Neural cell (in vitro differentiated cells): ENCODE measurements around the gene EGLN1. TPM values are rescaled to one million over a fixed set of nuclear protein-coding genes. Genes with fewer than 3 reads are reported as not detected.
A peak's percentile ranks its signal among the peaks of the same experiment; 100 is the strongest.

Experiments
- H2AFZ ChIP-seq: fragments of 200-600, 300-800 bp; sonication (generic), shearing (Covaris generic); 2 replicates; pipeline ENCODE4 v1.6.0; 2014; ENCODE audit warnings: low read depth, mild to moderate bottlenecking, antibody characterized with exemption, low read length, moderate library complexity
- H3F3A ChIP-seq: fragments of 200-600 bp; shearing (Covaris generic); 2 replicates; pipeline ENCODE4 v1.6.1; 2016; ENCODE audit warnings: mild to moderate bottlenecking, moderate library complexity, mixed read lengths, antibody characterized with exemption, low read length; ENCODE audit not compliant: insufficient read depth, poor library complexity, severe bottlenecking
- H3K27ac ChIP-seq: fragments of 200-600, 300-800 bp; sonication (generic), shearing (Covaris generic); 2 replicates; pipeline ENCODE4 v1.5.1; 2014; ENCODE audit warnings: mild to moderate bottlenecking, low read length, moderate library complexity
- H3K27me3 ChIP-seq: fragments of 300-800, 200-600 bp; sonication (generic), shearing (Covaris generic); 2 replicates; pipeline ENCODE4 v1.6.0; 2014; ENCODE audit warnings: mild to moderate bottlenecking, low read depth, low read length, moderate library complexity; ENCODE audit not compliant: insufficient read depth
- H3K36me3 ChIP-seq: fragments of 300-800, 200-600 bp; sonication (generic), shearing (Covaris generic); 2 replicates; pipeline ENCODE4 v1.5.1; 2014; ENCODE audit warnings: mild to moderate bottlenecking, antibody characterized with exemption, low read length, moderate library complexity; ENCODE audit not compliant: insufficient read depth
- H3K4me2 ChIP-seq: fragments of 300-800, 200-600 bp; sonication (generic), shearing (Covaris generic); 2 replicates; pipeline ENCODE4 v1.6.0; 2014; ENCODE audit warnings: mild to moderate bottlenecking, low read length
- H3K4me3 ChIP-seq: fragments of 300-800, 200-600 bp; sonication (generic), shearing (Covaris generic); 2 replicates; pipeline ENCODE4 v1.5.1; 2014; ENCODE audit warnings: mild to moderate bottlenecking, low read length, moderate library complexity
- H3K79me2 ChIP-seq: fragments of 200-600 bp; shearing (Covaris generic); replicated peaks from 2 replicates; pipeline ENCODE4 v1.6.0; 2014; ENCODE audit warnings: mild to moderate bottlenecking, low read length, moderate library complexity; ENCODE audit not compliant: insufficient read depth
- H3K9ac ChIP-seq: fragments of 300-800, 200-600 bp; sonication (generic), shearing (Covaris generic); 2 replicates; pipeline ENCODE4 v1.6.1; 2016; ENCODE audit warnings: mild to moderate bottlenecking, low read length, mixed read lengths
- H3K9me2 ChIP-seq: fragments of 200-600 bp; shearing (Covaris generic); 2 replicates; pipeline ENCODE4 v1.6.1; 2016; ENCODE audit warnings: mild to moderate bottlenecking, low read length, mixed read lengths; ENCODE audit not compliant: insufficient read depth
- H3K9me3 ChIP-seq: fragments of 200-600, 300-800 bp; sonication (generic), shearing (Covaris generic); 2 replicates; pipeline ENCODE4 v1.6.1; 2016; ENCODE audit warnings: mild to moderate bottlenecking, mixed run types, low read length, moderate library complexity, mixed read lengths
- H4K20me1 ChIP-seq: fragments of 200-600 bp; shearing (Covaris generic); 2 replicates; pipeline ENCODE4 v1.6.1; 2016; ENCODE audit warnings: mild to moderate bottlenecking, mixed run types; ENCODE audit not compliant: insufficient read depth
- CTCF ChIP-seq: fragments of 450-650 bp; IDR thresholded peaks from 2 replicates; pipeline ENCODE4 v1.5.1; 2014; ENCODE audit warnings: antibody characterized with exemption, mild to moderate bottlenecking, moderate library complexity; ENCODE audit not compliant: poor library complexity, severe bottlenecking
- EP300 ChIP-seq: fragments of 450-650 bp; conservative IDR thresholded peaks from 2 replicates; pipeline ENCODE4 v1.6.1; 2014; ENCODE audit warnings: antibody characterized with exemption, mild to moderate bottlenecking, moderate library complexity; ENCODE audit not compliant: poor library complexity, severe bottlenecking
- EZH2 ChIP-seq: fragments of 200-600, 300-800 bp; shearing (Covaris generic), sonication (generic); IDR thresholded peaks from 2 replicates; pipeline ENCODE4 v1.6.1; 2014; ENCODE audit warnings: antibody characterized with exemption, low read length, borderline replicate concordance, mild to moderate bottlenecking; ENCODE audit not compliant: insufficient read depth, poor library complexity, severe bottlenecking
- MXI1 ChIP-seq: fragments of 450-650 bp; conservative IDR thresholded peaks from 2 replicates; pipeline ENCODE4 v1.6.1; 2014; ENCODE audit warnings: antibody characterized with exemption, mild to moderate bottlenecking; ENCODE audit not compliant: poor library complexity, severe bottlenecking
- POLR2AphosphoS5 ChIP-seq: IDR thresholded peaks from 2 replicates; pipeline ENCODE4 v1.6.1; 2012
- RAD21 ChIP-seq: fragments of 450-650 bp; conservative IDR thresholded peaks from 2 replicates; pipeline ENCODE4 v1.6.1; 2014; ENCODE audit warnings: antibody characterized with exemption, mild to moderate bottlenecking, moderate library complexity
- REST ChIP-seq: IDR thresholded peaks from 2 replicates; pipeline ENCODE4 v1.6.1; 2012; ENCODE audit warnings: borderline replicate concordance
- SMC3 ChIP-seq: fragments of 450-650 bp; conservative IDR thresholded peaks from 2 replicates; pipeline ENCODE4 v1.6.1; 2014; ENCODE audit warnings: antibody characterized with exemption, mild to moderate bottlenecking, moderate library complexity; ENCODE audit not compliant: poor library complexity
- TAF1 ChIP-seq: IDR thresholded peaks from 2 replicates; pipeline ENCODE4 v1.6.1; 2012; ENCODE audit warnings: low read depth
- polyA plus RNA-seq: library from polyadenylated mRNA; depleted of rRNA; stranded (reverse); fragments of >200 nt; gene quantifications from 2 replicates; pipeline ENCODE4 v1.2.3, GENCODE V29; 2014

The EGLN1 gene
- polyA plus RNA-seq, 1 donor from 2014 or later = 33.2 TPM

- Histone ChIP-seq H3K9me3 (no peaks in the 10 kb centered on the region), H3K9ac (peak overlapping the region; percentile 82), H4K20me1 (peaks cover 14% of the 10 kb centered on the region), H3K36me3 (no peaks in the 10 kb centered on the region), H3K4me3 (peak overlapping the region; percentile 87), H3K79me2 (peaks cover 50% of the 10 kb centered on the region), H3F3A (no peaks in the 10 kb centered on the region), H3K27me3 (no peaks in the 10 kb centered on the region), H2AFZ (no peak overlapping the region), H3K4me2 (peak overlapping the region; percentile 96), H3K9me2 (no peaks in the 10 kb centered on the region), H3K27ac (peak overlapping the region; percentile 72)
- TF ChIP-seq CTCF (no peak), EP300 (no peak), REST (no peak), MXI1 (no peak), RAD21 (no peak), SMC3 (no peak), POLR2AphosphoS5 (peak; percentile 41)
Observed at GRCh38 chr1:231420959-231421545, 1.0 kb downstream of the EGLN1 start.

- Histone ChIP-seq H3K36me3 (no peaks in the 10 kb centered on the region), H3K4me3 (peak overlapping the region; percentile 87), H3K27ac (peak overlapping the region; percentile 72), H2AFZ (no peak overlapping the region), H4K20me1 (peaks cover 14% of the 10 kb centered on the region), H3K4me2 (peak overlapping the region; percentile 96), H3K9me3 (no peaks in the 10 kb centered on the region), H3K9me2 (no peaks in the 10 kb centered on the region), H3F3A (no peaks in the 10 kb centered on the region), H3K27me3 (no peaks in the 10 kb centered on the region), H3K9ac (peak overlapping the region; percentile 82), H3K79me2 (peaks cover 56% of the 10 kb centered on the region)
- TF ChIP-seq POLR2AphosphoS5 (no peak), TAF1 (no peak), EP300 (no peak), EZH2 (no peak), SMC3 (no peak), REST (no peak), RAD21 (no peak), CTCF (no peak), MXI1 (no peak)
Observed at GRCh38 chr1:231420299-231420958, 1.7 kb downstream of the EGLN1 start.
